Endothelial cell of umbilical vein (primary cell): ENCODE results near the gene TTN.

Experiments
- POLR2A ChIP-seq: IDR thresholded peaks from 2 replicates; pipeline ENCODE4 v1.6.1; 2012; ENCODE audit warnings: low read depth, mild to moderate bottlenecking, control low read depth, low read length
- POLR2AphosphoS5 ChIP-seq: IDR thresholded peaks from 2 replicates; pipeline ENCODE4 v1.6.1; 2012; ENCODE audit warnings: low read depth, mild to moderate bottlenecking, control low read depth, low read length, moderate library complexity; ENCODE audit not compliant: insufficient read depth
- TF ChIP-seq, protein P1 (sequence below), 2 donors: IDR thresholded peaks; 1 replicate in 1 of 2; 2 replicates in 1 of 2; pipeline ENCODE4 v1.5.1; 2011; ENCODE audit warnings: low read length in 2 of 2, mild to moderate bottlenecking in 2 of 2, moderate library complexity in 2 of 2, control low read depth in 1 of 2, inconsistent platforms in 1 of 2, low read depth in 1 of 2; ENCODE audit not compliant: insufficient read depth in 1 of 2; ENCODE audit errors: extremely low read depth in 1 of 2

- TF ChIP-seq, protein P1, sequence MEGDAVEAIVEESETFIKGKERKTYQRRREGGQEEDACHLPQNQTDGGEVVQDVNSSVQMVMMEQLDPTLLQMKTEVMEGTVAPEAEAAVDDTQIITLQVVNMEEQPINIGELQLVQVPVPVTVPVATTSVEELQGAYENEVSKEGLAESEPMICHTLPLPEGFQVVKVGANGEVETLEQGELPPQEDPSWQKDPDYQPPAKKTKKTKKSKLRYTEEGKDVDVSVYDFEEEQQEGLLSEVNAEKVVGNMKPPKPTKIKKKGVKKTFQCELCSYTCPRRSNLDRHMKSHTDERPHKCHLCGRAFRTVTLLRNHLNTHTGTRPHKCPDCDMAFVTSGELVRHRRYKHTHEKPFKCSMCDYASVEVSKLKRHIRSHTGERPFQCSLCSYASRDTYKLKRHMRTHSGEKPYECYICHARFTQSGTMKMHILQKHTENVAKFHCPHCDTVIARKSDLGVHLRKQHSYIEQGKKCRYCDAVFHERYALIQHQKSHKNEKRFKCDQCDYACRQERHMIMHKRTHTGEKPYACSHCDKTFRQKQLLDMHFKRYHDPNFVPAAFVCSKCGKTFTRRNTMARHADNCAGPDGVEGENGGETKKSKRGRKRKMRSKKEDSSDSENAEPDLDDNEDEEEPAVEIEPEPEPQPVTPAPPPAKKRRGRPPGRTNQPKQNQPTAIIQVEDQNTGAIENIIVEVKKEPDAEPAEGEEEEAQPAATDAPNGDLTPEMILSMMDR (IDR thresholded peaks at IDR 0.05; ENCODE audit: extremely low read depth in 1 of 2, insufficient read depth in 1 of 2, low read depth in 1 of 2, low read length in 2 of 2), result no peak
- peak; percentile 65 for TF ChIP-seq POLR2A
- TF ChIP-seq POLR2AphosphoS5, result peak; percentile 71
These were observed 326.7 kb downstream of the TTN start, which contains the start of gene PLEKHA3 for GRCh38 chr2:178480227-178481181.
